Endometrial microvascular endothelial cells (primary cell): ENCODE results near the gene TXNDC9. TPM values are rescaled to one million over a fixed set of nuclear protein-coding genes. Genes with fewer than 3 reads are reported as not detected.
"Not testable (repeated sequence)": the region's sequence is repeated elsewhere in the genome, so short reads cannot be mapped to it uniquely, and the experiment has no call there.

Experiments
- in situ Hi-C: cut with HindIII; loops from 2 replicates; pipeline ENCODE4 v1.10.0; 2017; ENCODE audit warnings: low sequenced_read_pairs, low pct_unique_long_range_greater_than_20kb; ENCODE audit errors: inconsistent ontology term
- total RNA-seq: library from RNA; depleted of rRNA; stranded (reverse); fragments of >200 nt; gene quantifications from one replicate; pipeline ENCODE4 v1.2.3, GENCODE V29; 2015; ENCODE audit errors: inconsistent ontology term

The TXNDC9 gene
- total RNA-seq, 1 donor from 2014 or later = 99.1 TPM

- in situ Hi-C loops = no loop called here
Observed at GRCh38 chr2:99337113-99338028, 1.2 kb upstream of the TXNDC9 start, which contains the start of gene EIF5B. EIF5B (plus strand) TSS chr2:99337389; CDS start chr2:99337555, 166 bp downstream.

GRCh38 chr2:99336804-99337112, 625 bp upstream of the TXNDC9 start:
- in situ Hi-C loops = no loop called here

GRCh38 chr2:99325384-99325783, 10.7 kb downstream of the TXNDC9 start:
- in situ Hi-C loops = no loop called here

- in situ Hi-C loops = not testable (repeated sequence)
Observed at GRCh38 chr2:99317873-99318200, 18.3 kb downstream of the TXNDC9 start.

- in situ Hi-C loops = no loop called here
Observed at GRCh38 chr2:99317161-99317872, 18.8 kb downstream of the TXNDC9 start.

GRCh38 chr2:99301097-99301496, 35.0 kb downstream of the TXNDC9 start, which contains the start of gene LYG1:
LYG1 (minus strand) TSS chr2:99301197; CDS start chr2:99295670, 5,527 bp downstream.
- in situ Hi-C loops = not testable (repeated sequence)

- in situ Hi-C loops = no loop called here
Observed at GRCh38 chr2:99299580-99299979, 36.6 kb downstream of the TXNDC9 start.

- in situ Hi-C loops = no loop called here
Observed at GRCh38 chr2:99297994-99298393, 38.1 kb downstream of the TXNDC9 start.

GRCh38 chr2:99285526-99285925, 50.6 kb downstream of the TXNDC9 start:
- in situ Hi-C loops = no loop called here

- in situ Hi-C loops = no loop called here
Observed at GRCh38 chr2:99279969-99280695, 56.0 kb downstream of the TXNDC9 start.

- in situ Hi-C loops = no loop called here
Observed at GRCh38 chr2:99278793-99279291, 57.3 kb downstream of the TXNDC9 start.

GRCh38 chr2:99278195-99278765, 57.9 kb downstream of the TXNDC9 start:
- in situ Hi-C loops = not testable (repeated sequence)

- in situ Hi-C loops = no loop called here
Observed at GRCh38 chr2:99275882-99276281, 60.3 kb downstream of the TXNDC9 start.

Other genes with a start within 250 kb of the TXNDC9 start
- gene C2orf15, start 194.6 kb downstream of the TXNDC9 start, total RNA-seq = 1.1 TPM
- gene TSGA10, start 181.4 kb downstream of the TXNDC9 start, total RNA-seq = 0.09 TPM
- gene LIPT1, start 181.4 kb downstream of the TXNDC9 start, total RNA-seq = 6.5 TPM
- 17.8 TPM for gene MITD1, start 155.3 kb downstream of the TXNDC9 start, total RNA-seq
- 48.1 TPM for gene MRPL30, start 155.1 kb downstream of the TXNDC9 start, total RNA-seq
- not detected for gene LYG2, start 80.7 kb downstream of the TXNDC9 start, total RNA-seq
- not detected for gene LYG1, start 35.1 kb downstream of the TXNDC9 start, total RNA-seq
- gene EIF5B, start 1.1 kb upstream of the TXNDC9 start, total RNA-seq = 19.2 TPM
- 17.7 TPM for gene REV1, start 153.7 kb upstream of the TXNDC9 start, total RNA-seq